ENCODE data around the gene ASB5. TPM values are rescaled to one million over a fixed set of nuclear protein-coding genes. Genes with fewer than 3 reads are reported as not detected.
A peak's percentile ranks its signal among the peaks of the same experiment; 100 is the strongest.

Gene ASB5
- total RNA-seq, 4 donors from 2014 or later = 21.8 to 69.1 (median 25.9) TPM

DNA sequence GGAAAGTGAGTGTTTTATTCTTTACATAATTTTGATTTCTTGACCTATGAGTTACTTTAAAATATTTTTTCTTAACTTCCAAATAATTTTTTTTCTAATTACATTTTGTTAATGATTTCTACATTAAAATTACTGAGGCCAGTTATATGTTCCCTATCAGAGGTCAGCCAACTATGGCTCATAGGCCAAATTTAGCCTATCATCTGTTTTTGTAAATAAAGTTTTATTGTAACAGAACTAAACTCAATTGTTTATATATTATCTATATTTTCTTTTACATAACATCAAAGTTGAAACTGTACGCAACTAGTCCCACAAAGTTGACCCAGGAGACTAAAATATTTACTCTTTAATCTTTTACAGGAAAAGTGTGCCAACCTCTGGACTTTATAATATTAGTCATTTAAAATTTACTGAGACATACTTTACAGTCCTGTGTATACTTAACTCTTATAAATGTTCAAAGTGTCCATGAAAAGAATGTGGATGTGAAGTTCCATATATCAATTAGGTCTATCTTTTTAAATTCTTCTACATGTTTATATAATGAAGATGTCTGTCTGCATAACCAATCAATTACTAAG is 26.2 kb downstream of the ASB5 start:
- TF ChIP-seq CTCF (IDR thresholded peaks at IDR 0.05) (no peak), EP300 (IDR thresholded peaks at IDR 0.05) (no peak), POLR2A (IDR thresholded peaks at IDR 0.05) (no peak), POLR2AphosphoS5 (IDR thresholded peaks at IDR 0.05) (no peak)
- ATAC-seq = no peak
- H3K4me3 ChIP-seq = no peak overlapping the region
- 77 to 89% methylated on average over 1 of the region's 1 CpG for WGBS, 2 donors (ENCODE audit: low coverage in 1 of 2)
- no peaks in the 10 kb centered on the region for H3K9me3 ChIP-seq
- peaks cover 0 to 12% (median 2%) of the 10 kb centered on the region in 3 donors for H3K4me1 ChIP-seq
- H3K36me3 ChIP-seq = no peaks in the 10 kb centered on the region
- no peaks in the 10 kb centered on the region for H3K27me3 ChIP-seq
- no peak overlapping the region for H3K27ac ChIP-seq

DNA sequence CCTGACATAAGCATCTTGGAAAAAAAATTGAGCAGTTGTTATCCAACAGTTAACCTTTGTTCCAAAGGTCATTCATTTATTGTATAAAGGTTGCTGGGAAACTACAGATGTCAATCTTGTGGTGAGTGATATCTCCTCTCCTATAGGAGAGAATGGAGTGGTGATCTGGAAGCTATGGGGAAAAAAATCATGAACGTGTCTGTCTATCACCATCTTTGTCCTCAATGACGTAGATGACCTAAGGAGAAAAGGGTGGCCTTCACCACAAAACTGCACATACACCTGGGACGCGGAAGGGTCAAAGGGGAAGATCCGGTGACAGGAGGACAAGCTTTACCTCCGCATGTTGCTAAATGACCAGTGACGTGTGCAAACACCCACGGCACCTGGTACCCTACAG is 27.3 kb downstream of the ASB5 start:
- WGBS, 2 donors (ENCODE audit: low coverage in 1 of 2) = 91% methylated on average over 4 to 8 of the region's 8 CpGs
- no peak for ATAC-seq
- Histone ChIP-seq H3K36me3 (no peaks in the 10 kb centered on the region), H3K4me3 (no peak overlapping the region), H3K9me3 (no peaks in the 10 kb centered on the region), H3K27me3 (no peaks in the 10 kb centered on the region), H3K27ac (peak overlapping the region in 2 of 4 donors; percentile 2 to 27), H3K4me1 (peaks cover 0 to 22% (median 2%) of the 10 kb centered on the region in 3 donors)
- TF ChIP-seq CTCF (IDR thresholded peaks at IDR 0.05) = no peak
- no peak for TF ChIP-seq EP300 (IDR thresholded peaks at IDR 0.05)
- no peak for TF ChIP-seq POLR2A (IDR thresholded peaks at IDR 0.05)
- TF ChIP-seq POLR2AphosphoS5 (IDR thresholded peaks at IDR 0.05) = no peak

DNA sequence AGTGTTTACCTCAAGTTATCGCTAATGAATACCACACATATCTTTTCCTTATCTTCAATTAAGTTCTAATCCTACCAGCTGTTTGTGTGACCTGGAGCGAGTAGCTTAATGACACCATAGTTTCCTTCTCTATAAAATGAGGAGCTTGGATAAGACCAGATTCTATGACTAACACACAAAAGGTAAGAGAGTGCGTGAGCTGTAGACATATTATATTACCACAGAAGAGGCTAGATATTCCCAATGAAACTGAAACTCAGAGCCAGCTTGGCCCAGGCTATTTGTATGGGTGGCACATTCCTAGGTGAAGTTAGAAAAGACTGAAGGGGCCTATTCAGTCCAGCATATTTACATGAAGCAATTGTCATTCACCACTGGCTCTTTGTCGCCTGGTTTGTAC is 30.2 kb downstream of the ASB5 start:
- Histone ChIP-seq H3K27ac (peak overlapping the region; percentile 87 to 98 (median 88)), H3K9me3 (no peaks in the 10 kb centered on the region), H3K4me3 (no peak overlapping the region), H3K4me1 (peaks cover 0 to 38% (median 4%) of the 10 kb centered on the region in 3 donors), H3K27me3 (no peaks in the 10 kb centered on the region), H3K36me3 (no peaks in the 10 kb centered on the region)
- TF ChIP-seq POLR2AphosphoS5 (IDR thresholded peaks at IDR 0.05) (no peak), POLR2A (IDR thresholded peaks at IDR 0.05) (no peak), EP300 (IDR thresholded peaks at IDR 0.05) (no peak), CTCF (IDR thresholded peaks at IDR 0.05) (no peak)
- 57 to 90% methylated on average over 1 to 4 of the region's 4 CpGs for WGBS, 2 donors (ENCODE audit: low coverage in 1 of 2)
- ATAC-seq = no peak

DNA sequence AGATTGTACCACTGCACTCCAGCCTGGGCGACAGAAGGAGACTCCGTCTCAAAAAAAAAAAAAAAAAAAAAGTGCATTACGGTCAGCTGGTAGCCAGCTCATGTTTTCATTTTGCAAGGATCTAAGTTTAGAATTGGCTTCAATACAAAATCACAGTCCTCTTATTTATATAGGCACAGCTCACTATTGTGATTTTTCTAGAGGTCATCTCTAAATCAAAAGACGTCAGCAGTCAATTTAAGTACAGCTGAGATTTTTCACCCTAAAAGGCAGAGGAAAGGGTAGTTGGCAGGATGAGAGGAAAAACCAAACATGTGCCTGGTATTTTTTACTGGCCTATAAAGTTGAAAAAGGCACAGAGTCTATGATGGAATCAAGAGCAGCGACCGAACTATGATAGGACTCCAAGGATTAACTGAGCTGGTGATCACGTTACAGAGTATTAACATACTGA is 30.8 kb downstream of the ASB5 start:
- TF ChIP-seq EP300 (IDR thresholded peaks at IDR 0.05) = peak; percentile 63
- peak; percentile 82 for TF ChIP-seq POLR2AphosphoS5 (IDR thresholded peaks at IDR 0.05)
- TF ChIP-seq POLR2A (IDR thresholded peaks at IDR 0.05) = no peak
- no peaks in the 10 kb centered on the region for H3K27me3 ChIP-seq
- no peaks in the 10 kb centered on the region for H3K9me3 ChIP-seq
- H3K4me3 ChIP-seq = peak overlapping the region; percentile 27 to 38
- peak overlapping the region; percentile 87 to 98 (median 88) for H3K27ac ChIP-seq
- H3K4me1 ChIP-seq = peaks cover 0 to 38% (median 4%) of the 10 kb centered on the region in 3 donors
- H3K36me3 ChIP-seq = no peaks in the 10 kb centered on the region
- WGBS, 2 donors (ENCODE audit: low coverage in 1 of 2) = 13 to 16% methylated on average over 5 to 7 of the region's 7 CpGs
- peak; percentile 74 for ATAC-seq

DNA sequence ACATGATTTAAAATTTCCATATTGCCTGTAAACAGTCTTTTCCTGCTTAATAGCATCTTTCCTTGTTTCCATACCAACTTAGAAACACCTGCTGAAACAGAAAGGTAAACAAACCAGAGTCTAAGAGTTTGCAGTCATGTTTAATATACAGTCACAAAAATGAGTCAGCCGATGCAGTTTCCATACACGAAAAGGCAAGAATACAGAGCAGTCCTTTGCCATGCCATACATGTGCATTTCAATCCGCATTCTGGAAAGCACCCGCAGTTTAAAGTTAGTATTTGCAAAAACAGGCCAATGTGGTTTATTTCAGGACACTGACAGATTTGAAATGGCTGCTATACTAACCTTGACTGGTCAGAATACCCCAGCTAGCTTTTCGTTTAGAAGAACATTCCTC is 32.1 kb downstream of the ASB5 start:
- Histone ChIP-seq H3K36me3 (no peaks in the 10 kb centered on the region), H3K4me3 (peak overlapping the region; percentile 7 to 27), H3K4me1 (peaks cover 0 to 38% (median 4%) of the 10 kb centered on the region in 3 donors), H3K27me3 (no peaks in the 10 kb centered on the region), H3K27ac (peak overlapping the region; percentile 87 to 98 (median 88)), H3K9me3 (no peaks in the 10 kb centered on the region)
- WGBS, 2 donors (ENCODE audit: low coverage in 1 of 2) = 28 to 39% methylated on average over 5 of the region's 5 CpGs
- ATAC-seq = no peak
- TF ChIP-seq POLR2AphosphoS5 (IDR thresholded peaks at IDR 0.05) (no peak), EP300 (IDR thresholded peaks at IDR 0.05) (no peak), CTCF (IDR thresholded peaks at IDR 0.05) (no peak), POLR2A (IDR thresholded peaks at IDR 0.05) (no peak)
